ENCODE measurements around the gene PICK1. TPM values are rescaled to one million over a fixed set of nuclear protein-coding genes. Genes with fewer than 3 reads are reported as not detected.
"Not testable (repeated sequence)": the region's sequence is repeated elsewhere in the genome, so short reads cannot be mapped to it uniquely, and the experiment has no call there.

Gene PICK1
- total and polyA plus RNA-seq, 7 donors, result 11.9 to 31.5 (median 18.9) TPM

- no peak for DNase-seq
- Histone ChIP-seq H3K4me3 (no peak overlapping the region), H3K9me3 (no peaks in the 10 kb centered on the region), H3K27ac (no peak overlapping the region), H3K27me3 (ENCODE audit: insufficient read depth in 3 of 3, low read length in 2 of 3) (peaks cover 0 to 3% (median 2%) of the 10 kb centered on the region in 3 donors), H3K4me1 (peaks cover 7% of the 10 kb centered on the region), H3K36me3 (ENCODE audit: insufficient read depth in 1 of 2, low read depth in 1 of 2) (no peaks in the 10 kb centered on the region)
- ATAC-seq, result no peak
- intact Hi-C loops (cut with DNase I), result no loop called here
- 74 to 78% (median 76%) methylated on average over 10 of the region's 10 CpGs for WGBS, 3 donors
- no peak for TF ChIP-seq CTCF (IDR thresholded peaks at IDR 0.05)
Measured at GRCh38 chr22:38036392-38037062, 20.7 kb upstream of the PICK1 start.

- H3K27me3 ChIP-seq (ENCODE audit: insufficient read depth in 3 of 3, low read length in 2 of 3); intact Hi-C loops (cut with DNase I); H3K36me3 ChIP-seq (ENCODE audit: insufficient read depth in 1 of 2, low read depth in 1 of 2); DNase-seq; ATAC-seq; H3K27ac ChIP-seq; H3K4me3 ChIP-seq; H3K9me3 ChIP-seq; H3K4me1 ChIP-seq: not testable (repeated sequence)
- WGBS, 3 donors, result 86 to 92% (median 89%) methylated on average over 13 of the region's 13 CpGs
Measured at GRCh38 chr22:38037367-38038150, 19.6 kb upstream of the PICK1 start.

GRCh38 chr22:38038426-38038825 is 18.8 kb upstream of the PICK1 start:
- WGBS, 3 donors, result 89 to 94% (median 91%) methylated on average over 21 to 23 of the region's 23 CpGs
- H3K9me3 ChIP-seq, result no peaks in the 10 kb centered on the region
- intact Hi-C loops (cut with DNase I), result no loop called here
- no peak for DNase-seq
- H3K36me3 ChIP-seq (ENCODE audit: insufficient read depth in 1 of 2, low read depth in 1 of 2), result no peaks in the 10 kb centered on the region
- peaks cover 0 to 3% (median 2%) of the 10 kb centered on the region in 3 donors for H3K27me3 ChIP-seq (ENCODE audit: insufficient read depth in 3 of 3, low read length in 2 of 3)
- no peak for ATAC-seq
- TF ChIP-seq CTCF (IDR thresholded peaks at IDR 0.05), result no peak
- peaks cover 4% of the 10 kb centered on the region for H3K4me1 ChIP-seq
- no peak overlapping the region for H3K4me3 ChIP-seq
- H3K27ac ChIP-seq, result peak overlapping the region; percentile 9

DNA sequence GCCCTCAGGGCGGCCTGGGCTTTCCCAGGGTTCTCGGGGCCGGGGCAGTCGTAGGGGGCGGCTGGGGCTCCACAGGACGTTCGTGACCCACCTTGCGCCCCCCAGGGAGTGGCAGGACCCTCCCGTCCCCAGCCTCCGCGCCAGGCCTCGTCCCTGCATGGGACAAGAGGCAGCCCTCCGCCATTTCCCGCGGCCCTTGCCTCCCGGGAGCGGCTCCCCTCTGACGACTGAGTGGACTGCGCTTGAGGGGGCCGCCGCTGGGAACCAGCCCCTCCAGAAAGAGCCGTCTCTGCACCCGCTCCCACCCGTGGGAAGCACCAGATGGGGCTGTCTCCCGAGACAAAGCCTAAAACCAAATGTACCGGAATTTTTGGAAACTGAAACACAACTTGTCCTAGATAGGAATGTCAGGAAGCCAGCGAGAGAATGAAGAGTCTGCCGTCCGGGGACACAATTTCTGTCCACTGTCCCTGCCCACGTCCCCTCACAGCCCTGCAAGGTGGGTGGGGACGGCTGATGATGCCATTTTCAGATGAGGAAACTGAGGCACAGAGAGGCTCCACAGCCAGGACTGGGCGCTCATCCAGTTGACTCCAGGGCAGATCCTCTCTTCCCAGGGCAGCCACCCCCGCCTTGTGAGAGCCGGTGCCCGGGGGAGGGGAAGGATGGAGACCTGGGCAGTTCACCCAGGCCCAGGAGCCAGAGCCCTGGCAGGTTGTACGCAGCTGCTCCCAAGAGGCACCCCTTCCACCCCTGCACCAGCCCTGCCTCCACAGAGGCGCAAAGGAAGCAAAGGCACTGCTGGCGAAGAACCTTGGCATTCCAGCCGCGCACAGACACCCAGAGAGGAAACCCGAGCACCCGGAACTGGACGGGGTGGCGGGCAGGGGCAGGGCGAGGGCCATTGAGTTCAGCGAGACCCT is 18.1 kb upstream of the PICK1 start:
- peaks cover 0 to 3% (median 2%) of the 10 kb centered on the region in 3 donors for H3K27me3 ChIP-seq (ENCODE audit: insufficient read depth in 3 of 3, low read length in 2 of 3)
- no peak overlapping the region for H3K4me3 ChIP-seq
- WGBS, 3 donors, result 44 to 60% (median 59%) methylated on average over 46 of the region's 46 CpGs
- H3K36me3 ChIP-seq (ENCODE audit: insufficient read depth in 1 of 2, low read depth in 1 of 2), result no peaks in the 10 kb centered on the region
- peaks cover 2% of the 10 kb centered on the region for H3K4me1 ChIP-seq
- no peaks in the 10 kb centered on the region for H3K9me3 ChIP-seq
- peak overlapping the region; percentile 10 for H3K27ac ChIP-seq
- ATAC-seq (no peak), DNase-seq (no peak)
- TF ChIP-seq CTCF (IDR thresholded peaks at IDR 0.05), result no peak
- intact Hi-C loops (cut with DNase I), result no loop called here
